PFSK-1 (cell line): ENCODE data around the gene ABCA7.

Experiments used
- FOXP2 ChIP-seq: optimal IDR thresholded peaks from 2 replicates; pipeline ENCODE3; 2011; ENCODE audit warnings: borderline replicate concordance, control low read depth, inconsistent platforms; ENCODE audit not compliant: insufficient read depth; ENCODE audit errors: extremely low read length, extremely low read depth
- POLR2AphosphoS5 ChIP-seq: IDR thresholded peaks from 2 replicates; pipeline ENCODE4 v1.6.1; 2012; ENCODE audit warnings: low read depth, mild to moderate bottlenecking, control low read depth, low read length, moderate library complexity
- SIN3A ChIP-seq: IDR thresholded peaks from 2 replicates; pipeline ENCODE4 v1.6.1; 2012; ENCODE audit warnings: mild to moderate bottlenecking, low read length, moderate library complexity, borderline replicate concordance; ENCODE audit not compliant: insufficient read depth
- TAF1 ChIP-seq: IDR thresholded peaks from 2 replicates; pipeline ENCODE4 v1.6.1; 2012; ENCODE audit warnings: low read length, control low read depth, borderline replicate concordance; ENCODE audit not compliant: insufficient read depth
- TF ChIP-seq, protein P1 (sequence below), 2 experiments: IDR thresholded peaks; 2 replicates each; pipeline versions ENCODE4 v1.6.1 to v1.8.0; 2011 to 2012; ENCODE audit warnings: low read depth in 2 of 2, low read length in 2 of 2, control low read depth in 1 of 2, inconsistent platforms in 1 of 2, mild to moderate bottlenecking in 1 of 2, moderate library complexity in 1 of 2; ENCODE audit not compliant: insufficient read depth in 1 of 2

ABCA7 gene

DNA sequence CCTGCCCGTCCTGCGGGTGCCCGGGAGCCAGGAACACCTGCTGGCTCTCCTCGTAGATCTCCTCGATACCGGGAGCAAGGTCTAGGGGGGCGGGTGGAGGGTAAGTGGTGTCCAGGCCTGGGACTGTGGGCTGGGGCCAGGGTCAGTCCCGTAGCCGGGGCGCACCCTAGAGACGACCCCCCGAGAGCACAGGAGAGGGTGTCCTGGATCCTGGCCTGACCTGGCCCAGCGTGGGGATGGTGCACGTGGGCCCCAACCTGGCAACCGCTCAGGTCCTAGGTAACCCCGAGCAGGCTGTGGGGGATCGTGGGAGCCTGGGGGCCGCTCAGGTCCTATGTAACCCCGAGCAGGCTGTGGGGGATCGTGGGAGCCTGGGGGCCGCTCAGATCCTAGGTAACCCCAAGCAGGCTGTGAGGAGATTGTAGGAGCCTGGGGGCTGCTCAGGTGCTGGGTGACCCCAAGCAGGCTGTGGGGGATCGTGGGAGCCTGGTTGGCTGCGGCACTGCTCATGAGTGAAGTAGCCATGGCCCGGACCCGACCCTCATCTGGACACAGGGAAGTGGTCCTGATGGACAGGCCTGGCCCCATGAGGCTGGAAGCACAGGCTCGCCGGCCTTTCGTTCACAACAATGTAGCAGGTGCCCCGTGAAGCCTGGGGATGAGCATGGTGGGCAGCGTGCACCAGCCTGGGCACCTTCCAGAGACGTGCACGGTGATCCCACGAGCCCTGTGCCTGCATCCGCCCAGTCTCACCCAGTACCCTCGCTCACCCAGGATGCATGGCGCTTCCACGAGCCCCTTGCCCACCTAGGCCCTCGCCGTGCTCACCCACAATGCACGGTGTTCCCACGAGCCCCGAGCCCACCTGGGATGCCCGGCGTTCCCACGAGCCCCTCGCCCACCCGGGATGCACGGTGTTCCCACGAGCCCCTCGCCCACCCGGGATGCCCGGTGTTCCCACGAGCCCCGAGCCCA lies 70.1 kb downstream of the ABCA7 start:
- TF ChIP-seq SIN3A (no peak), FOXP2 (no peak), TAF1 (no peak), POLR2AphosphoS5 (peak; percentile 53; the same call in 1 of the 2 replicates)

DNA sequence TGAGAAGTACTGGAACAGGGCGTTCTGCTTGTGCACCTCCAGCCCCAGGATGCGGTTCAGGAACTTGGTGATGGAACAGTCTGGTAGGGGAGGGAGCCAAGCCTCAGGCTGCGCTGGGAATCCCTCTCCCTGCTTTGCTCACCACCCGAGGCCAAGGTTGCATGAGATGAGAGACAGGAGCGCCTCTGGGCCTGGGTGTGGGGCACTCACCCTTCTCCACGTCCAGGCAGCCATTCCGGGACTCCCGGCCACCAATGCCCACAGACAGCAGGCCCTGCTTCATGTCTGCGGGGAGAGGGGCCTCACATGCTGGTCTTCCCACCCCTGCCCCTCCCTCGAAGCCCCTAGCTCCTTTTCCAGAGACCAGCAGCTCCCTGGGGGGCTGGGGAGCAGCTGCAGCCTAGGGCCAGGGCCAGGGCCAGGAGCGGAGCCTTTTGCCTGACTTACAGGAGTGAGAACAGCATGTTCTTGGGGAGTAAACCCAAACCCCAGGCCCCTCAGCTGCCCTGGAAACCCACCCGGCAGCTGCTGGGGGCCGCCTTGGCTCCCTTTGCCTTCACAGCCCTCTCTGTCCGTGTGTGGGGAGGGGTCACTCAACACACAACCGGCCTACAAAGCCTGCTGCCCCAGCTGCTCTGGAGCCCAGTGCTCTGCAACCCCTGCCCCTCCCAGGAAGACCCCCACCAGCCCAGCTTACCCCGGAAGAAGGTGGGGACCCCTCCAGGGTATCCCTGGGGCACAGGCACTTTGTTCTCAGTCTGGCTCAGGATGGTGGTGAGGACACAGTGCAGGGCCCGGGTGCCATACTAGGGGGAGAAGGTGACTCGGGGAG lies 71.1 kb downstream of the ABCA7 start:
- no peak for TF ChIP-seq TAF1
- no peak for TF ChIP-seq POLR2AphosphoS5
- no peak for TF ChIP-seq FOXP2
- TF ChIP-seq, protein P1, sequence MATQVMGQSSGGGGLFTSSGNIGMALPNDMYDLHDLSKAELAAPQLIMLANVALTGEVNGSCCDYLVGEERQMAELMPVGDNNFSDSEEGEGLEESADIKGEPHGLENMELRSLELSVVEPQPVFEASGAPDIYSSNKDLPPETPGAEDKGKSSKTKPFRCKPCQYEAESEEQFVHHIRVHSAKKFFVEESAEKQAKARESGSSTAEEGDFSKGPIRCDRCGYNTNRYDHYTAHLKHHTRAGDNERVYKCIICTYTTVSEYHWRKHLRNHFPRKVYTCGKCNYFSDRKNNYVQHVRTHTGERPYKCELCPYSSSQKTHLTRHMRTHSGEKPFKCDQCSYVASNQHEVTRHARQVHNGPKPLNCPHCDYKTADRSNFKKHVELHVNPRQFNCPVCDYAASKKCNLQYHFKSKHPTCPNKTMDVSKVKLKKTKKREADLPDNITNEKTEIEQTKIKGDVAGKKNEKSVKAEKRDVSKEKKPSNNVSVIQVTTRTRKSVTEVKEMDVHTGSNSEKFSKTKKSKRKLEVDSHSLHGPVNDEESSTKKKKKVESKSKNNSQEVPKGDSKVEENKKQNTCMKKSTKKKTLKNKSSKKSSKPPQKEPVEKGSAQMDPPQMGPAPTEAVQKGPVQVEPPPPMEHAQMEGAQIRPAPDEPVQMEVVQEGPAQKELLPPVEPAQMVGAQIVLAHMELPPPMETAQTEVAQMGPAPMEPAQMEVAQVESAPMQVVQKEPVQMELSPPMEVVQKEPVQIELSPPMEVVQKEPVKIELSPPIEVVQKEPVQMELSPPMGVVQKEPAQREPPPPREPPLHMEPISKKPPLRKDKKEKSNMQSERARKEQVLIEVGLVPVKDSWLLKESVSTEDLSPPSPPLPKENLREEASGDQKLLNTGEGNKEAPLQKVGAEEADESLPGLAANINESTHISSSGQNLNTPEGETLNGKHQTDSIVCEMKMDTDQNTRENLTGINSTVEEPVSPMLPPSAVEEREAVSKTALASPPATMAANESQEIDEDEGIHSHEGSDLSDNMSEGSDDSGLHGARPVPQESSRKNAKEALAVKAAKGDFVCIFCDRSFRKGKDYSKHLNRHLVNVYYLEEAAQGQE (IDR thresholded peaks at IDR 0.05; ENCODE audit: insufficient read depth in 1 of 2, low read depth in 2 of 2, low read length in 2 of 2), result no peak
- no peak for TF ChIP-seq SIN3A

- TF ChIP-seq SIN3A (no peak), FOXP2 (no peak), TAF1 (no peak), POLR2AphosphoS5 (no peak)
- TF ChIP-seq, protein P1 (IDR thresholded peaks at IDR 0.05; ENCODE audit: insufficient read depth in 1 of 2, low read depth in 2 of 2, low read length in 2 of 2), result no peak
Observed at GRCh38 chr19:1111641-1112267, 71.8 kb downstream of the ABCA7 start.

DNA sequence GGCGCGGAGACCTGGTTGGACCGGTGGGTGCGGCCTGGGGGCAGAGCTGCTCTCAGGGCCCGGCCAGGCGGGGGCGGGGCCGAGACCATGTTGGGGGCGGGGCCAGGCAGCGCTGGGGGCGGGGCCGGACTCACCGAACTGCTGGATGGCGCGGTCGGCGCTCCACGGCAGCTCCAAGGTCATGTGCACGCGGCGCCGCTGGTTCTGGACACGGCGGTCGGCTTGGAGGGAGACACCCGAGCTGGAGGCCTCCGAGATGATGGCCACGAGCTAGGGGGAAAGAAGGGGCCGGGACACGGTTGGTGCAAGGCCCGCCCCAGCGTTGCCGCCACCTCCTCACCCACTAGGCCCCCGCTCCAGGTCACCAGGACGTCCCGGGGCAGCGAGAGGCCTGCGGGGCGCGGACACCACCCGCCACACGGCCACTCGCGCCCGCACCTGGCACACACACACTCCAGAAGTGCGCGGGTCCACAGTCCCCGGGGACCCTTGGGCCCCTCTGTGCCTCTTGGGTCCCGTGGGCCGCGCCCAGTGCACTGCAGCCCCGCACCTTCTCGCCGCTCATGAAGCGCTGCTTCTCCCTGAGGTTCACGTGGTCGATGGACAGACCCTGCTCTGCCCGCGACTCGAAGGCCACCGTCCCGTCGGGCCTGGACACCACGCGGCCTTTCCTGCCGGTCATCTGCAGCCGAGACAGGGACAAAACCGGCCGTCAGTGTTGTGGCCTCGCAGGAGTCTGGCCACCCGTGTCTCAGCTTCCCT lies 72.5 kb downstream of the ABCA7 start:
- no peak for TF ChIP-seq POLR2AphosphoS5

DNA sequence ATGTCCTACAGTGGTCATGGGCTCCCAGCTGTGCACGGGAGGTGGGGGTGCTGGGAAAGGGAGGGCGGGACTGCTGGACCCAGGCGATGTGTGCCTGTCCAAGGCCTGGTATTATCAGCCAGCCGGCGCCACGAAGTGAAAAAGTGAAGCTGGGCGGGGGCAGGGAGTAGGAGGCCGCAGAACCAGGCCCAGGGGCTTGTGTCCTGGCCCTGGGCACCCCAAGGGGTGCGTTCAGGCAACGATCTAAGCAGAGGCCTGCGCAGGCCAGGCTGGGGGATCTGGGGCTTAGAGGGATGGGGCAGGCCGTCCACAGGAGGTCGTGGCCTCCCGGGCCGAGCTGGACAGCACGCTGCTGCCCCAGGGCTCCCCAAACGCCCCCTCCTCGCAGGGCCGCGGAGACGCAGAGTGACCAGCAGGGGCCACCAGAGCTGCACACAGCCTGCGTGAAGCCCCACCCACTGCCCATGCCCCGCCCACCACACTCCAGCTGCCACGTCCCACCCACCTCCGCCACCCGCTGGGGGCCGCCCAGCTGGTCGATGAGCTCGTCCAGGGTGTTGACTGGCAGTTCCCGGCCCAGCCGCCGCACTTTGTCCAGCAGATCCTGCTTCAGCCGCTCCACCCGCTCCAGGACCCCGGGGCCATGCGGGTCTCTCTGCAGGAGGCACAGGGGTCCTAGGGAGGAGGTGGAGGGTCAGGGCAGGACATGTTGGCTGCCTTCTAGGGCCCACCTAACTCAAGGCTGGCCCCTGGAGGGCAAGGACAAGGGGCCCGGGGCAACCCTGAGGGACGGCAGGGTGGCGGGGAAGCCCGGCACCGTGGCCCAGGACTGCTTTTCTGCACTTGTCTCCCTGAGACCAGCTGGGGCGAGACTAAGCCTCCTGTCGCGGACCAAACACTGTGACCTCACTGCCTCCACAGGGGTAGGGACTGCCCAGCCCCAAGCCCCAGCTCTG lies 73.4 kb downstream of the ABCA7 start:
- TF ChIP-seq POLR2AphosphoS5, result peak; percentile 54
- TF ChIP-seq TAF1, result no peak
- TF ChIP-seq, protein P1 (IDR thresholded peaks at IDR 0.05; ENCODE audit: insufficient read depth in 1 of 2, low read depth in 2 of 2, low read length in 2 of 2), result no peak
- peak; percentile 97 for TF ChIP-seq FOXP2
- TF ChIP-seq SIN3A, result peak; percentile 81; the same call in 1 of the 2 replicates
